ENCODE results near the gene IFT27.
A peak's percentile ranks its signal among the peaks of the same experiment; 100 is the strongest.
"Not testable (repeated sequence)": the region's sequence is repeated elsewhere in the genome, so short reads cannot be mapped to it uniquely, and the experiment has no call there.

Gene IFT27

DNA sequence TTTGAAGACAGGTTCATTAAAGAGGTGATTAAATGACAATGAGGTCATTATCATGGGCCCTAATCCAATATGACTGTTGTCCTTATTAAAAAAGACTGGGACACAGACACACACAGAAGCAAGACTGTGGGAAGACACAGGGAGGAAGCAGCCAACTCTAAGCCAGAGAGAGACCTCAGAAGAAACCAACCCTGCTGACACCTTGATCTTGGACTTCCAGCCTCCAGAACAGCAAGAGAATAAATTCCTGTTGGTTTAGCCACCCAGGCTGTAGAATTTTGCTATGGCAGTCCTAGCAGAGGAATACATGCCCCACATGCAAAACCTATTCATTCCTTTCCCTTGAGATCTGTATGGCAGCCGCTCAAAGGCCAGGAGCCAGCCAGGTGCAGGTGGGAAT is 36.7 kb downstream of the IFT27 start:
- Histone ChIP-seq H3K36me3 (ENCODE audit: control insufficient read depth, insufficient read depth, low read length, severe bottlenecking) (no peaks in the 10 kb centered on the region), H3K4me1 (ENCODE audit: control insufficient read depth, insufficient read depth, low read length) (no peaks in the 10 kb centered on the region), H3K27me3 (replicated peaks; ENCODE audit: control insufficient read depth, insufficient read depth, low read length) (peaks cover 31% of the 10 kb centered on the region), H3K4me3 (ENCODE audit: low read length) (no peak overlapping the region), H3K9me3 (ENCODE audit: control insufficient read depth, low read length) (peaks cover 12% of the 10 kb centered on the region), H3K9ac (ENCODE audit: low read length) (no peak overlapping the region)
- DNase-seq (ENCODE audit: low read depth) = no peak

DNA sequence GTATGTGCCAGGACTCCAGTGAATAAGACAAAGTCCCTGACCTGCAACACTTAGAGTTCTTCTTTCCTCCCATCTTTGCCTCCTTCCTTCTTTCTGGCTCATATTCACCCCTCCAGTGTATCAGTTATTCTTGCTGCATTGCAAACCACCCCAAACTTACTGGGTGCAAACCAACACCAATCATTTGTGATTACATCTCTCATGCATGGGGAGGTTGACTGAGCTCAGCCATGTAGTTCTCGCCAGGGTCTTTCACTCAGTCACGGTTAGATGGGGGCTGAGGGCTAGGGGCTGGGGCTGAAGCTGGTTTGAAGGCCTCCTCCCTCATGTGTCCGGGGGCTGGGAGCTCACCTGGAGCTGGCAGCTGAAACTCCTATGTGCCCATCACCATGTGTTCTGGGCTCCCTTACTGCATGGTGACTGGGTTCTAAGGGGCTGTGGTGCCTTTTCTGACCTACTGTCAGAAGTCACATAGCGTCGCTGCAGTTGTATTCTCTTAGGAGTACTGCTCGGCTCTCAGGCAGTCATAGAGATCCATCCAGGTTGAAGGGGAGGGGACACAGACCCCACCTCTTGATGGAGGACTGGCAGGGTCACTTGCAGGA is 37.4 kb downstream of the IFT27 start:
- Histone ChIP-seq H3K9ac (ENCODE audit: low read length) (no peak overlapping the region), H3K9me3 (ENCODE audit: control insufficient read depth, low read length) (peaks cover 12% of the 10 kb centered on the region), H3K27me3 (replicated peaks; ENCODE audit: control insufficient read depth, insufficient read depth, low read length) (peaks cover 27% of the 10 kb centered on the region), H3K36me3 (ENCODE audit: control insufficient read depth, insufficient read depth, low read length, severe bottlenecking) (no peaks in the 10 kb centered on the region), H3K4me3 (ENCODE audit: low read length) (no peak overlapping the region), H3K4me1 (ENCODE audit: control insufficient read depth, insufficient read depth, low read length) (peaks cover 4% of the 10 kb centered on the region)
- no peak for DNase-seq (ENCODE audit: low read depth)

DNA sequence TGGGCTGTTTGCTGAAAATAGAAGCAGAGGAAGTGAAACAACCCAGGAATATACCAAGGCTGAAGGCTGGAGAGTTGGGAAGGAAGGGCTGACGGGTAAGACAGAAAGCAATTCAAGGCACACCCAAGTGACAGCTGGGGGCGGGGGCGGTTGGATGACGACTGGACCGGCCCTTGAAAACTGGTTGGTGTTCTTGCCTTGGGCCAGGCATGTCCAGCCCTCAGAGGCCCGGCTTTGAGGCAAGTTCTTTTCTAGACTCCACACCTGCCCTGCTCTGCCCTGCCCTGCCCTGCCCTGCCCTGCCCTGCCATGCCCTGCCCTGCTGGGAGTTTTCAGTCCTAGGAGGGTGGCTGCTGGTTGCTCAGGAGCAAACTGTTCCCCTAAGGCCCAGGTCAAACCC is 38.1 kb downstream of the IFT27 start:
- Histone ChIP-seq H3K9me3 (ENCODE audit: control insufficient read depth, low read length) (peaks cover 12% of the 10 kb centered on the region), H3K4me3 (ENCODE audit: low read length) (no peak overlapping the region), H3K36me3 (ENCODE audit: control insufficient read depth, insufficient read depth, low read length, severe bottlenecking) (no peaks in the 10 kb centered on the region), H3K27me3 (replicated peaks; ENCODE audit: control insufficient read depth, insufficient read depth, low read length) (peaks cover 28% of the 10 kb centered on the region), H3K4me1 (ENCODE audit: control insufficient read depth, insufficient read depth, low read length) (peaks cover 4% of the 10 kb centered on the region), H3K9ac (ENCODE audit: low read length) (no peak overlapping the region)
- DNase-seq (ENCODE audit: low read depth) = no peak

DNA sequence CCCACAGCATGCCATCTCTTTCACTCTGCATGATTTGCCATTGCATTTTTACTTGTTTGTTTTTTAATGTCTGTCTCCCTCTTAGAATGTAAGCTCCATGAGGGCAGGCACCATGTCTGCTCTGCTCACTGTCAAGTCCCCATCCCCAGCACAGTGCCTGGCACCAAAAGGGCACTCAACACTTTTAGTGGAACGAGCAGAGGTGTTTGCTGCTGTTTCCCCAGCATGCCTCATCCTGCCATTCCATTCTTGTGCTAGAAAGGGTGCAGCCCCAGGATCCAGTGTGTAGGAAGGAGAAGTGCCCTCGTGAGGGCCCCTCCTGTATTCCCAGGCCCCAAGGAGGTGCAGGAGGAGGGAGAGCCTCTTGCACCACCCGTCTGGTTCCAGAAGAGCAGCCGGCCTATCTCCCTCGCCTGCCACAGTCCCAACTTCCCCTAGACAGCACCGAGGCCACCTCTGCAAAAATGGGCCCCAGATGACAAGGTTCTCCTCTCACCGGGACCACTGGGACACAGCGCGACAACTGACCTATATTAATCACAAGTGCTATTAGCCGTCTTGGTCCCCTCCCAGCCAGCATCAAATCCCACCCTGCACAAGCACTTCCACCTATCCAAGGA is 39.1 kb downstream of the IFT27 start:
- H3K4me1 ChIP-seq (ENCODE audit: control insufficient read depth, insufficient read depth, low read length) = peaks cover 4% of the 10 kb centered on the region
- peaks cover 35% of the 10 kb centered on the region for H3K27me3 ChIP-seq (replicated peaks; ENCODE audit: control insufficient read depth, insufficient read depth, low read length)
- peaks cover 12% of the 10 kb centered on the region for H3K9me3 ChIP-seq (ENCODE audit: control insufficient read depth, low read length)
- no peak for DNase-seq (ENCODE audit: low read depth)
- H3K4me3 ChIP-seq (ENCODE audit: low read length) = no peak overlapping the region
- no peaks in the 10 kb centered on the region for H3K36me3 ChIP-seq (ENCODE audit: control insufficient read depth, insufficient read depth, low read length, severe bottlenecking)
- H3K9ac ChIP-seq (ENCODE audit: low read length) = no peak overlapping the region

DNA sequence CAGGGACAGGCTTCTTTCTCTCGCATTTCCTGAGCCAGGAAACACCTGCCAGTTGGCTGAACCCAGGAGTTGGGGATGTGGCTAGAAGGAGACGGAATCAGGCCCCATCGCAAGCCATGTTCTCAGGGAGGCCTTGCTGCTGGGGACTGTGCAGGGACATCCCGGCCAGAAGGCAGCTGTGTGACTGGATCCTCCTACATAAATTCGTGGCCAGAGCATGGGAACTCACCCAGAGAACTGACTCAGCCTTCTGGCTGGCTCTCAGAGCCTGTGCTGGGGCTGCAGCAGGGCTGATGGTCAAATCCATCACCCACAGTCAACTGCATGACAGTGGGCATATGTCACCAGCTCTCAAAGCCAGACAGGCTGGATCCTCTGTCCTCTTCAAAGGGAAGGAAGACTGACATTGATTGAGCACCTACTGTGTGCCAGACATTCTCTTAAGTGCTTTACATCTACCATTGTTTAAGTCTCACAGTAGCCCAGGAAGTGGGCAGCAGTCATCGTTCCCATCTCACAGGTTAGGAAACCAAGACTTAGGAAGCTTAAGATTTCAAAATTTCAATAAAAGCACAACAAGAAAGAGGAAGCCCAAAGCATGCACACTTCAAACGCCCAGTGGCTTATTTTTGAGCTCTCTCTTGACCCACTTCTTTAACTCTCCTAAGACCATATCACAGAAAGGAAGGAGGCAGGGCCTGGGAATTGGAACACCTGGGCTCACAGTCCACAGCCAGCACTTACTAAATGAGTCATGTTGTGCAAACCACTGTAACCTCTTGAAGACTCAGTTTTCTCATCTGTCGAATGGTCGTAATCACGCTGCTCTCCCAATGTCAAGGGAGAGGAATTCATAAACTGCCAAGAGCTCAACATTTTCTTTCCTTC is 41.5 kb downstream of the IFT27 start:
- peaks cover 9% of the 10 kb centered on the region for H3K9me3 ChIP-seq (ENCODE audit: control insufficient read depth, low read length)
- no peak overlapping the region for H3K9ac ChIP-seq (ENCODE audit: low read length)
- no peaks in the 10 kb centered on the region for H3K36me3 ChIP-seq (ENCODE audit: control insufficient read depth, insufficient read depth, low read length, severe bottlenecking)
- H3K4me1 ChIP-seq (ENCODE audit: control insufficient read depth, insufficient read depth, low read length) = peaks cover 4% of the 10 kb centered on the region
- no peak overlapping the region for H3K4me3 ChIP-seq (ENCODE audit: low read length)
- DNase-seq (ENCODE audit: low read depth) = peak; percentile 53
- H3K27me3 ChIP-seq (replicated peaks; ENCODE audit: control insufficient read depth, insufficient read depth, low read length) = peaks cover 42% of the 10 kb centered on the region

DNA sequence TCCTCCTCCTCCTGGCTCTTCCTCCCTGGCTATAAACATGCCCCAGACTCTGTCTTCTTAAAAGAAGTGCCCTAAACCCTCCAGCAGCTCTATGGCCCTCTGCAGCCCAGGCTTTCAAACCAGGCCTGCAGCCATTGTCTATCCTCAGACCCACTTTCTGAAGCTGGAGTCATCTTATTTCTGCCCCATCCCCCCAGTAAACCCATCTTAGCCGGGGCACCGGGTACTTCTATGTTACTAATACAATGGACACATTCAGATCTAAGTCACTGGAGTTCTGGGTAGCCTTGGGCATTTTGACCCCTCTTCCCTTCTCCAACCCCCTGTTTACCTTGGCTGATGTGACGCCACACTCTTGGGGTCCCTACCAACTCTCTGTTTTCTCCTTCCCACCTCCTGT is 42.6 kb downstream of the IFT27 start:
- Histone ChIP-seq H3K36me3 (ENCODE audit: control insufficient read depth, insufficient read depth, low read length, severe bottlenecking) (no peaks in the 10 kb centered on the region), H3K4me3 (ENCODE audit: low read length) (no peak overlapping the region), H3K9ac (ENCODE audit: low read length) (no peak overlapping the region), H3K9me3 (ENCODE audit: control insufficient read depth, low read length) (no peaks in the 10 kb centered on the region), H3K4me1 (ENCODE audit: control insufficient read depth, insufficient read depth, low read length) (peaks cover 4% of the 10 kb centered on the region), H3K27me3 (replicated peaks; ENCODE audit: control insufficient read depth, insufficient read depth, low read length) (peaks cover 46% of the 10 kb centered on the region)
- no peak for DNase-seq (ENCODE audit: low read depth)

DNA sequence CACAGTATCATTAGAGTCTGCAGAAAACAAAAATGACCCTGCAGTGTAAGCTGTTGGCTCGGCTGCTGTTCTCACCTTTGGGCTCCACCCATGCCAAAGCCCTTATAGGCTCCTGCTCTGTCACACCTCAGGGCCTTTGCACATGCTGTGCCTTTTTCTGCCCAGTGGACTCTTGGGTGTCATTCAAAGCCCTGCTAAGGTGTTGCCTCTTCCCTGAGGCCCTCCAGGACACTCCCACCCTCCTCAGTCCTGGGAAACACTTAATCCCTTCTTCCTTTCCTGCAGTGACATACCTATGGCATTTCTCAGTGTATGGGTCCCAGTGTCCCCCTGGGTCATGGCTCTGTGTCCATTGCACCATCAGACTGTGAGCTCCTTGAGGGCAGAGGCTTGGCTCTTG is 43.3 kb downstream of the IFT27 start:
- H3K9me3 ChIP-seq (ENCODE audit: control insufficient read depth, low read length) = no peaks in the 10 kb centered on the region
- H3K4me1 ChIP-seq (ENCODE audit: control insufficient read depth, insufficient read depth, low read length) = peaks cover 4% of the 10 kb centered on the region
- no peak for DNase-seq (ENCODE audit: low read depth)
- no peak overlapping the region for H3K9ac ChIP-seq (ENCODE audit: low read length)
- peaks cover 52% of the 10 kb centered on the region for H3K27me3 ChIP-seq (replicated peaks; ENCODE audit: control insufficient read depth, insufficient read depth, low read length)
- H3K36me3 ChIP-seq (ENCODE audit: control insufficient read depth, insufficient read depth, low read length, severe bottlenecking) = no peaks in the 10 kb centered on the region
- H3K4me3 ChIP-seq (ENCODE audit: low read length) = no peak overlapping the region

DNA sequence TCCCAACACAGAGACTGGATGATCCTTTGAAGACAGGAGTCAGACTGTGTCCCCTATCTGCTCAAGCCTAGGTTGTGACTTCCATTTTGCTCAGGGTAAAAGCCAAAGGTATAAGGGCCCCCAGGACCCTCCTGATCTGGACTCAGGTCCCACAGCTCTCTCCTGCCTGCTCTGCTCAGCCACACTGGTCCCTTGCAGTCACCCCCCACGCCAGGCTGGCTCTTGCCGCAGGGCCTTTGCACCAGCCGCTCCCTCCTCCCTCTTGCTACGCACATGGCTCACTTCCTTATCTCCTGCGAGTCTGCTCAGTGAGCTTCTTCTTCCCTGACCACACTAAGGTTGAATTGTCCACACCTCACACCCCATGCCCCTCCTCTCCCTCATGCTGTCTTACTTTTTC is 44.0 kb downstream of the IFT27 start:
- Histone ChIP-seq H3K9ac (ENCODE audit: low read length) (no peak overlapping the region), H3K36me3 (ENCODE audit: control insufficient read depth, insufficient read depth, low read length, severe bottlenecking) (no peaks in the 10 kb centered on the region), H3K4me1 (ENCODE audit: control insufficient read depth, insufficient read depth, low read length) (peaks cover 4% of the 10 kb centered on the region), H3K27me3 (replicated peaks; ENCODE audit: control insufficient read depth, insufficient read depth, low read length) (peaks cover 52% of the 10 kb centered on the region), H3K4me3 (ENCODE audit: low read length) (no peak overlapping the region), H3K9me3 (ENCODE audit: control insufficient read depth, low read length) (no peaks in the 10 kb centered on the region)
- DNase-seq (ENCODE audit: low read depth) = no peak

DNA sequence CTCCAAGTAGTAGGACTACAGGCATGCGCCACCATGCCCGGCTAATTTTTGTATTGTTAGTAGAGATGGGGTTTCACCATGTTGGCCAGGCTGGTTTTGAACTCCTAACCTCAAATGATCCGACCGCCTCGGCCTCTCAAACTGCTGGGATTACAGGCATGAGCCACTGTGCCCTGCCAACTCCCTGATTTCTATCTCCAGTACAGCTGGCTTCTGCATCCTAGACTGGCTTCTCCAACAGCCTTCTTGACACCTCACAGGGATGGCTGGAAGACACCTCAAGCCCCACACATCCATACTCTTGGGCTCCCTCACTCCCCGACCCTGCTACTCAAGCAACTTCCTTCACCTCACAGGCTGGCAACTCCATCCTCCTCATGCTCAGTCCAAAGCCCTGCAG is 44.6 kb downstream of the IFT27 start:
- not testable (repeated sequence) for DNase-seq (ENCODE audit: low read depth)

DNA sequence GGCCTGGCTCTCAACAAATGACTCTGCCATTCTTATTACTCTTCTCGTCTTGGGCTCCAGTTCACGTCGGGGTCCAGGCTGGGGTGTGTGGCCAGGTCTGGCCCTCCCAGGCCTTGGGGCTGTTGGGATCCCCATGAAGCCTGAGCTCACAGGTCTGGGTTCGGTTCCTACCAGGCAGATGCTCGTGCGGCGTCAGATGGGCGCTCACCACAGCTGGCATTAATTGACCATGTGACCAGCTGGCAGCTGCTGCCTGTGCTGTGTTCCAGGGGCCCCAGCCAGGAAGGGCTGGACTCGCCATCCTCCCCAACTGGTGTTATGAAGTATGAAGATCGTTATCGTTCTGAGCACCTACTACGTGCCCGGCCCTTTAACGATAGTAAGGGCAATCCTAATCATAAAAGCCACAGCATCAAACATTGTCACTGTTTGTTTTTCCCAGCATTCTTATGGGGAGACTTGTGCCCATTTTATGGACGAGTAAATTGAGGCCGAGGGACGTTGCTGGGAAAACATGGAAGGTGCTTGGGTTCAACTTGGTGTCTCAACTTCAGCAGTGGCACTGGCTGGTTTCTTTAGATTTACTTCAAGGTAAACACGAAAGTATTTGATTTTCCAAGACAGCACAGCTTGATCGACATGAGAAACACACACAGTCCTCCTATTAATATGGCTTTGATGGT is 45.6 kb downstream of the IFT27 start:
- H3K9me3 ChIP-seq (ENCODE audit: control insufficient read depth, low read length) = no peaks in the 10 kb centered on the region
- H3K27me3 ChIP-seq (replicated peaks; ENCODE audit: control insufficient read depth, insufficient read depth, low read length) = peaks cover 57% of the 10 kb centered on the region
- DNase-seq (ENCODE audit: low read depth) = no peak
- H3K36me3 ChIP-seq (ENCODE audit: control insufficient read depth, insufficient read depth, low read length, severe bottlenecking) = no peaks in the 10 kb centered on the region
- H3K9ac ChIP-seq (ENCODE audit: low read length) = no peak overlapping the region
- H3K4me3 ChIP-seq (ENCODE audit: low read length) = no peak overlapping the region
- peaks cover 4% of the 10 kb centered on the region for H3K4me1 ChIP-seq (ENCODE audit: control insufficient read depth, insufficient read depth, low read length)

More for the DNA sequence above, 44.6 kb downstream of the IFT27 start:
- not testable (repeated sequence) for H3K4me1 ChIP-seq (ENCODE audit: control insufficient read depth, insufficient read depth, low read length); H3K4me3 ChIP-seq (ENCODE audit: low read length); H3K36me3 ChIP-seq (ENCODE audit: control insufficient read depth, insufficient read depth, low read length, severe bottlenecking); H3K9me3 ChIP-seq (ENCODE audit: control insufficient read depth, low read length); H3K9ac ChIP-seq (ENCODE audit: low read length)
- peaks cover 48% of the 10 kb centered on the region for H3K27me3 ChIP-seq (replicated peaks; ENCODE audit: control insufficient read depth, insufficient read depth, low read length)

DNA sequence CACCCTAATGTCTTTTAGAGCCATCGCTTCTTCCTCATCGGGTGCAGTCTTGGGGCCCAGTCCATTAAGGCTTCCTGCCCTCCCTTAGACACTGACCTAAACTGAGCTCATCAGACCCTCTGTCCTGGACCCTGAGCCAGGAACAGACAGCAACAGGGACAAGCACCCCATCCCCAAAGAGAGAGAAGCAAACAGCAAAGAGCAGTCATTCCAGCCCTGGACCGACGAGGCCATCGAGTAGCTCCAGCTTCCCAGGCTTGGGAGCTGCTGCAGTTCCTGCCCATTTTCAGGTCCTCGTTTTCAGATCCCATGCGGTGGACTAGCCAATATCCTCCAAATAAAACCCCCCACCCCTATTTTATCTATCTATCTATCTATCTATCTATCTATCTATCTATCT is 46.6 kb downstream of the IFT27 start:
- DNase-seq (ENCODE audit: low read depth) = no peak
- peaks cover 5% of the 10 kb centered on the region for H3K36me3 ChIP-seq (ENCODE audit: control insufficient read depth, insufficient read depth, low read length, severe bottlenecking)
- H3K4me1 ChIP-seq (ENCODE audit: control insufficient read depth, insufficient read depth, low read length) = peaks cover 4% of the 10 kb centered on the region
- no peak overlapping the region for H3K4me3 ChIP-seq (ENCODE audit: low read length)
- peaks cover 66% of the 10 kb centered on the region for H3K27me3 ChIP-seq (replicated peaks; ENCODE audit: control insufficient read depth, insufficient read depth, low read length)
- no peaks in the 10 kb centered on the region for H3K9me3 ChIP-seq (ENCODE audit: control insufficient read depth, low read length)
- H3K9ac ChIP-seq (ENCODE audit: low read length) = no peak overlapping the region
